B cell (primary cell): Measurements from ENCODE around the gene POLN. TPM values are rescaled to one million over a fixed set of nuclear protein-coding genes. Genes with fewer than 3 reads are reported as not detected.

Experiments used
- ATAC-seq: fragments of 200-7000 bp; cut with Tn5 transposase; one replicate; pipeline ENCODE4 v1.10.0; 2021; ENCODE audit warnings: low read depth, mild to moderate bottlenecking, moderate number of reproducible peaks, moderate library complexity
- CTCF ChIA-PET: fragments of 350-600 bp; sonication (Branson Sonifier 250); formaldehyde crosslinking; loops from one replicate; lab custom pipeline; 2021; ENCODE audit warnings: antibody characterized with exemption, inconsistent platforms; lab: Charles Lee
- POLR2A ChIA-PET: fragments of 350-600 bp; sonication (Branson Sonifier 250); formaldehyde crosslinking; loops from one replicate; lab custom pipeline; 2021; ENCODE audit warnings: antibody characterized with exemption; lab: Charles Lee
- DNase-seq: peaks from one replicate; pipeline ENCODE4 v3.0.0; 2013
- H2AFZ ChIP-seq: 2 replicates; pipeline ENCODE4 v1.6.1; 2012; ENCODE audit warnings: mild to moderate bottlenecking, low read depth, low read length; ENCODE audit not compliant: insufficient read depth, poor library complexity, severe bottlenecking
- H3K27ac ChIP-seq, 2 donors: 1 replicate in 1 of 2; 2 replicates in 1 of 2; pipeline ENCODE4 v1.5.1; 2012 to 2013; ENCODE audit warnings: low read length in 2 of 2, mild to moderate bottlenecking in 2 of 2, moderate library complexity in 1 of 2
- H3K27me3 ChIP-seq, 4 experiments: fragments of 200-600 bp in 1 of 4; sonication (generic) in 1 of 4; replicated peaks in 1 of 4; 1 replicate in 2 of 4; 2 replicates in 2 of 4; pipeline versions ENCODE4 v1.6.1 to v1.7.0; 2013 to 2016; ENCODE audit warnings: low read length in 3 of 4, mild to moderate bottlenecking in 2 of 4, mixed read lengths in 1 of 4, moderate library complexity in 1 of 4; ENCODE audit not compliant: insufficient read depth in 4 of 4, control insufficient read depth in 3 of 4; ENCODE audit errors: control extremely low read depth in 1 of 4
- H3K36me3 ChIP-seq, 2 experiments: replicated peaks in 1 of 2; 1 replicate in 1 of 2; 2 replicates in 1 of 2; pipeline versions ENCODE4 v1.6.1 to v1.7.1; 2013; ENCODE audit warnings: low read length in 1 of 2; ENCODE audit not compliant: insufficient read depth in 2 of 2, control insufficient read depth in 1 of 2; ENCODE audit errors: control extremely low read depth in 1 of 2, extremely low read depth in 1 of 2
- H3K4me1 ChIP-seq, 2 donors: fragments of 200-600 bp in 1 of 2; sonication (generic) in 1 of 2; 1 replicate in 1 of 2; 2 replicates in 1 of 2; pipeline versions ENCODE4 v1.5.1 to v1.6.1; 2013 to 2017; ENCODE audit warnings: low read length in 2 of 2; ENCODE audit not compliant: control insufficient read depth in 2 of 2, insufficient read depth in 2 of 2
- H3K4me2 ChIP-seq: replicated peaks from 2 replicates; pipeline ENCODE3; 2012; ENCODE audit warnings: mild to moderate bottlenecking, low read depth, low read length; ENCODE audit not compliant: poor library complexity, severe bottlenecking
- H3K4me3 ChIP-seq, 5 experiments: fragments of 200-600 bp in 1 of 5; sonication (generic) in 1 of 5; 1 replicate in 3 of 5; 2 replicates in 2 of 5; pipeline versions ENCODE4 v1.5.1 to v1.7.0; 2011 to 2016; ENCODE audit warnings: low read length in 4 of 5, mild to moderate bottlenecking in 4 of 5, low read depth in 2 of 5, control low read depth in 1 of 5, moderate library complexity in 1 of 5; ENCODE audit not compliant: insufficient read depth in 1 of 5; ENCODE audit errors: control extremely low read depth in 1 of 5, extremely low read depth in 1 of 5
- H3K79me2 ChIP-seq: fragments of 200-600 bp; sonication (generic); one replicate; pipeline ENCODE4 v1.6.0; 2016; ENCODE audit warnings: low read length; ENCODE audit not compliant: control insufficient read depth, insufficient read depth
- H3K9ac ChIP-seq: fragments of 200-600 bp; sonication (generic); 2 replicates; pipeline ENCODE4 v1.6.1; 2017; ENCODE audit warnings: mild to moderate bottlenecking, low read length, moderate library complexity
- H3K9me3 ChIP-seq, 3 donors: one replicate each; pipeline versions ENCODE4 v1.6.1 to v1.7.1; 2013; ENCODE audit warnings: low read length in 2 of 3; ENCODE audit not compliant: control insufficient read depth in 2 of 3, insufficient read depth in 1 of 3; ENCODE audit errors: control extremely low read depth in 1 of 3
- H4K20me1 ChIP-seq: 2 replicates; pipeline ENCODE4 v1.6.0; 2012; ENCODE audit warnings: mild to moderate bottlenecking, low read length; ENCODE audit not compliant: insufficient read depth, control insufficient read depth, poor library complexity, severe bottlenecking
- H3K27ac Mint-ChIP-seq: one replicate; pipeline ENCODE4 v1.8.0; 2021; ENCODE audit warnings: mixed read lengths
- H3K27me3 Mint-ChIP-seq: one replicate; pipeline ENCODE4 v1.8.0; 2021; ENCODE audit warnings: mixed read lengths
- H3K4me1 Mint-ChIP-seq: one replicate; pipeline ENCODE4 v1.8.0; 2021; ENCODE audit warnings: mixed read lengths
- H3K4me3 Mint-ChIP-seq: one replicate; pipeline ENCODE4 v1.8.0; 2021; ENCODE audit warnings: mixed read lengths
- H3K9me3 Mint-ChIP-seq: one replicate; pipeline ENCODE4 v1.8.0; 2022; ENCODE audit warnings: mixed read lengths; ENCODE audit not compliant: insufficient read depth
- CTCF ChIP-seq: fragments of 200-600 bp; IDR thresholded peaks from one replicate; pipeline ENCODE4 v1.8.0; 2022; ENCODE audit warnings: antibody characterized with exemption, mild to moderate bottlenecking
- EZH2 ChIP-seq: IDR thresholded peaks from 2 replicates; pipeline ENCODE4 v1.6.1; 2012; ENCODE audit warnings: borderline replicate concordance, low read depth, mild to moderate bottlenecking, moderate library complexity, low read length; ENCODE audit not compliant: insufficient read depth, poor library complexity, severe bottlenecking
- WGBS: methylation state at CpG from one replicate; pipeline ENCODE4 v1.1.5; 2013; ENCODE audit warnings: missing lambda C conversion rate; ENCODE audit not compliant: insufficient coverage; 5-methylcytosine and 5-hydroxymethylcytosine counted together
- intact Hi-C: fragments of 100-400 bp; cut with micrococcal nuclease; formaldehyde crosslinking; loops from one replicate; pipeline ENCODE4 v1.10.0; 2022
- polyA plus RNA-seq: library from polyadenylated mRNA; depleted of rRNA; stranded (reverse); fragments of >200 nt; gene quantifications from 2 replicates; pipeline ENCODE4 v1.2.3, GENCODE V29; 2012
- total RNA-seq, 2 donors: library from RNA; stranded (reverse); fragments of 120-200 nt in 1 of 2; gene quantifications; 1 replicate in 1 of 2; 2 replicates in 1 of 2; pipeline versions ENCODE4 v1.2.3 to v1.2.4, GENCODE V29; 2013 to 2022

Gene POLN
- total and polyA plus RNA-seq, 2 donors (not counting 1 experiment from before 2014, with no cell fraction given): 0.73 to 1.5 TPM

DNA sequence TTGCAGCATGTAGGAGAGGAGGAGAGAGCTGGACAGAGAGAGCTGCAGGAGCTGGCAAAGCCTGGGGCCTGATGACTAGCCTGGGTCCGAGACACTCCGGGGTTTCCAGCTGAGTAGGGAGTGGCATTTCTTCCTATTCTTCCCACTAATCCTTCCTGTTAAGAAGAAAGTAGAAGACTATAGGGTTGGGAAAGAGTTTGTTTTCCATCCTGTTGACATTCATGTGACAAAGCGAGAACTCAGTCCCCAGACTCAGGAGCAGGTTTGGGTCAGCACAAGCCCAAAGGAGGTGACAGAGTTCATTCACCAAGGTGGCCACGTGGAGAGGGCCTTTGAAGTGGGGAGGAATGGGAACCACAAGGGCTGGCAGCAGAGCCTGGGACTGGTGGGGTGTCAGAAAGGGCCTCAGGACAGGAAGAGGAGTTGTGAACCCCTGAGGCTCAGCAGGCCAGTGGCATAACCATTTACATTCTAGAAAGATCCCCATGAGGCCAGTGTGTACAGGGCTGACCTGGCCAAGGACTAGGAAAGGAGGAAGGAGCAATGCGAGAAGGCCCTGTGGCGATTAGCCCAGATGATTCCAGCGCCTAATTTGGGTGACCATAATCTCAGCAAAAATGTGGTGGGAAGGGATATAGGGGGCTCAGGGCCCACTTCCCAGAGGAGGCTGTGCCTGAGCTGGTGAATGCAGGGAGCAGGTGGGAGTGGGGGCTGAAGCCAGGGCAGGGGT lies 3.3 kb upstream of the POLN start:
- CTCF ChIA-PET: interaction anchor here (1.0 to 2.8 kb wide), 4 partner anchors 12 to 174 kb away, joined by 3 to 7 read pairs (median 6); partner anchors contain the start of genes CFAP99 and MXD4
- Histone ChIP-seq H3K4me2 (no peak overlapping the region), H3K79me2 (peaks cover 12% of the 10 kb centered on the region), H3K4me3 (no peak overlapping the region), H3K4me1 (peaks cover 19 to 21% of the 10 kb centered on the region in 2 donors), H3K9ac (no peak overlapping the region), H3K9me3 (no peaks in the 10 kb centered on the region), H4K20me1 (peaks cover 21% of the 10 kb centered on the region), H3K27me3 (no peaks in the 10 kb centered on the region), H2AFZ (no peak overlapping the region), H3K36me3 (peaks cover 0 to 24% of the 10 kb centered on the region in 2 experiments), H3K27ac (peak overlapping the region in 1 of 2 donors; percentile 2)
- ATAC-seq (no peak), DNase-seq (peak; percentile 9)
- H3K27ac Mint-ChIP-seq: peak overlapping the region; percentile 76
- intact Hi-C loops: loop anchor here (10.0 kb wide), 1 partner anchor 240 kb away; the partner anchor contains the start of gene NELFA
- no peaks in the 10 kb centered on the region for H3K27me3 Mint-ChIP-seq
- peaks cover 32% of the 10 kb centered on the region for H3K4me1 Mint-ChIP-seq
- POLR2A ChIA-PET: no interaction called here
- TF ChIP-seq EZH2 (no peak), CTCF (no peak)
- H3K4me3 Mint-ChIP-seq: no peak overlapping the region
- H3K9me3 Mint-ChIP-seq: no peaks in the 10 kb centered on the region
- 95% methylated on average over 4 of the region's 7 CpGs for WGBS
